ENCODE results near the gene FCGR1A.
"Not testable (repeated sequence)": the region's sequence is repeated elsewhere in the genome, so short reads cannot be mapped to it uniquely, and the experiment has no call there.

DNA sequence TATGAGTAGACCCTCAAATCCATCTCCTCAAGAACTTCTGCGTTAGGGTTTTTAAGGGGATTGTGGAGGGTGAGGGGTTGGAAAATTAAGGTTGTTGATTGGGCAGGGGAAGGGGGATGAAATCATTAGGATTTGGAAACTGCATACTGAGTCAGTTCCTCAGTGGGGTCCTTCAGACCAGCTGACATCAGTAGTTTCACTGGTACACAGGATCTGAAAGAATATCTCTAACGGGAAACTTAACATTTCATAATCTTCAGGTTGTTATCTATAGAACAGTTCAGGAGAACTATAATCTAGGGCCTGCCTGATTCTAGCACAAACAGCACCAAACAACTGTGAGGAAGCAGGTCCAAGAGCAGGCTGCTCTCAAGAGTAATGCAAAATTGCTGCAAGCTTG, 27.2 kb upstream of the FCGR1A start:
- not testable (repeated sequence) for TF ChIP-seq POLR2AphosphoS5, POLR2A, TAF1, SPI1 (IDR thresholded peaks at IDR 0.05; ENCODE audit: low read depth, low read length)
